Endothelial cell of umbilical vein (primary cell): ENCODE data around the gene PPP2R5D. TPM values are rescaled to one million over a fixed set of nuclear protein-coding genes. Genes with fewer than 3 reads are reported as not detected.
A peak's percentile ranks its signal among the peaks of the same experiment; 100 is the strongest.

ENCODE experiments used
- BruUV-seq: library from RNA; stranded (reverse); fragments of 400-500 nt; replicated peaks from 2 replicates; lab custom pipeline; 2021; lab: Mats Ljungman, UMichigan
- CTCF ChIA-PET: fragments of 300-600, 350-600 bp; sonication (Branson Sonifier 250); formaldehyde crosslinking; loops from one replicate; lab custom pipeline; 2021; ENCODE audit warnings: antibody characterized with exemption, inconsistent platforms; lab: Charles Lee
- POLR2A ChIA-PET: fragments of 300-600, 350-600 bp; sonication (Branson Sonifier 250); formaldehyde crosslinking; loops from one replicate; lab custom pipeline; 2021; ENCODE audit warnings: antibody characterized with exemption, inconsistent platforms; lab: Charles Lee
- DNase-seq: peaks from one replicate; pipeline ENCODE4 v3.0.0-alpha.2; 2011; ENCODE audit warnings: low read depth, low spot score
- FAIRE-seq: peaks from 2 replicates; lab custom pipeline; 2011; peaks lifted over from hg19 to GRCh38; lab: Jason Lieb, UNC
- H2AFZ ChIP-seq: 2 replicates; pipeline ENCODE4 v1.6.0; 2012; ENCODE audit warnings: low read depth, low read length, control low read depth, inconsistent platforms
- H3K27ac ChIP-seq: 2 replicates; pipeline ENCODE4 v1.5.1; 2011; ENCODE audit warnings: low read depth, mild to moderate bottlenecking, control low read depth, low read length, moderate library complexity; ENCODE audit not compliant: insufficient read depth
- H3K27me3 ChIP-seq, 2 experiments: 2 replicates each; pipeline versions ENCODE4 v1.6.0 to v1.6.1; 2011; ENCODE audit warnings: low read length in 2 of 2, mixed read lengths in 1 of 2; ENCODE audit not compliant: control insufficient read depth in 2 of 2, insufficient read depth in 2 of 2
- H3K36me3 ChIP-seq, 2 experiments: 2 replicates in 1 of 2; 3 replicates in 1 of 2; pipeline ENCODE4 v1.5.1; 2011; ENCODE audit warnings: low read length in 2 of 2, mild to moderate bottlenecking in 1 of 2, moderate library complexity in 1 of 2; ENCODE audit not compliant: control insufficient read depth in 2 of 2, insufficient read depth in 2 of 2; ENCODE audit errors: extremely low read depth in 1 of 2
- H3K4me1 ChIP-seq: 3 replicates; pipeline ENCODE4 v1.5.1; 2011; ENCODE audit warnings: mild to moderate bottlenecking, low read length; ENCODE audit not compliant: control insufficient read depth, insufficient read depth; ENCODE audit errors: extremely low read depth
- H3K4me2 ChIP-seq: 2 replicates; pipeline ENCODE4 v1.6.1; 2011; ENCODE audit warnings: low read length, control low read depth, mixed read lengths; ENCODE audit not compliant: insufficient read depth
- H3K4me3 ChIP-seq, 3 experiments: fragments of 200-600 bp in 1 of 3; sonication (generic), shearing (Covaris generic) in 1 of 3; replicated peaks in 1 of 3; 2 replicates each; pipeline ENCODE4 v1.5.1; 2011 to 2016; ENCODE audit warnings: control low read depth in 3 of 3, low read length in 3 of 3, mild to moderate bottlenecking in 2 of 3, inconsistent platforms in 1 of 3, low read depth in 1 of 3, moderate library complexity in 1 of 3; ENCODE audit not compliant: insufficient read depth in 1 of 3
- H3K79me2 ChIP-seq: 2 replicates; pipeline ENCODE4 v1.6.0; 2012; ENCODE audit warnings: low read length, inconsistent platforms; ENCODE audit not compliant: control insufficient read depth, insufficient read depth
- H3K9ac ChIP-seq: replicated peaks from 2 replicates; pipeline ENCODE3; 2011; ENCODE audit warnings: low read length, control low read depth; ENCODE audit not compliant: insufficient read depth; ENCODE audit errors: extremely low read depth
- H3K9me1 ChIP-seq: replicated peaks from 3 replicates; pipeline ENCODE4 v1.6.0; 2011; ENCODE audit warnings: mild to moderate bottlenecking, low read length; ENCODE audit not compliant: control insufficient read depth, insufficient read depth; ENCODE audit errors: extremely low read depth
- H3K9me3 ChIP-seq: replicated peaks from 2 replicates; pipeline ENCODE4 v1.5.1; 2012; ENCODE audit warnings: low read length, inconsistent platforms; ENCODE audit not compliant: control insufficient read depth, insufficient read depth
- H4K20me1 ChIP-seq: replicated peaks from 2 replicates; pipeline ENCODE3; 2011; ENCODE audit warnings: mild to moderate bottlenecking, low read length; ENCODE audit not compliant: control insufficient read depth, insufficient read depth; ENCODE audit errors: extremely low read depth
- CTCF ChIP-seq, 2 donors: IDR thresholded peaks; 1 replicate in 1 of 2; 2 replicates in 1 of 2; pipeline ENCODE4 v1.5.1; 2011; ENCODE audit warnings: low read length in 2 of 2, mild to moderate bottlenecking in 2 of 2, moderate library complexity in 2 of 2, control low read depth in 1 of 2, inconsistent platforms in 1 of 2, low read depth in 1 of 2; ENCODE audit not compliant: insufficient read depth in 1 of 2; ENCODE audit errors: extremely low read depth in 1 of 2
- EZH2 ChIP-seq: IDR thresholded peaks from 2 replicates; pipeline ENCODE4 v1.6.1; 2012; ENCODE audit warnings: borderline replicate concordance, low read depth, mild to moderate bottlenecking, moderate library complexity, low read length, inconsistent platforms; ENCODE audit not compliant: severe bottlenecking
- FOS ChIP-seq: IDR thresholded peaks from 2 replicates; pipeline ENCODE4 v1.6.1; 2011; ENCODE audit warnings: mild to moderate bottlenecking, low read length, moderate library complexity, borderline replicate concordance; ENCODE audit not compliant: insufficient read depth
- GATA2 ChIP-seq: IDR thresholded peaks from 2 replicates; pipeline ENCODE4 v1.7.0; 2011; ENCODE audit warnings: low read depth, mild to moderate bottlenecking, moderate library complexity, mixed read lengths, low read length; ENCODE audit not compliant: insufficient read length, insufficient read depth
- JUN ChIP-seq: IDR thresholded peaks from 2 replicates; pipeline ENCODE4 v1.6.1; 2011; ENCODE audit warnings: borderline replicate concordance, low read depth; ENCODE audit not compliant: insufficient read length, insufficient read depth
- MAX ChIP-seq: IDR thresholded peaks from 2 replicates; pipeline ENCODE4 v1.6.1; 2011; ENCODE audit not compliant: insufficient read depth, insufficient read length
- MYC ChIP-seq: IDR thresholded peaks from one replicate; pipeline ENCODE4 v1.6.1; 2011; ENCODE audit warnings: mild to moderate bottlenecking, low read depth, low read length
- POLR2A ChIP-seq: IDR thresholded peaks from 2 replicates; pipeline ENCODE4 v1.6.1; 2012; ENCODE audit warnings: low read depth, mild to moderate bottlenecking, control low read depth, low read length
- POLR2AphosphoS5 ChIP-seq: IDR thresholded peaks from 2 replicates; pipeline ENCODE4 v1.6.1; 2012; ENCODE audit warnings: low read depth, mild to moderate bottlenecking, control low read depth, low read length, moderate library complexity; ENCODE audit not compliant: insufficient read depth
- dilution Hi-C: fragments of 300-500 bp; cut with MboI; formaldehyde crosslinking; loops from one replicate; pipeline ENCODE4 v1.15.0; 2019; ENCODE audit warnings: low sequenced_read_pairs; ENCODE audit not compliant: extremely low pct_ligation_motif_present
- intact Hi-C: fragments of 100-400 bp; cut with micrococcal nuclease; formaldehyde crosslinking; loops from one replicate; pipeline ENCODE4 v1.10.0; 2022
- polyA plus RNA-seq, 4 experiments: library from polyadenylated mRNA; depleted of rRNA in 3 of 4; stranded (reverse) in 3 of 4; unstranded in 1 of 4; fragments of >200 nt; gene quantifications; 2 replicates each; pipeline versions ENCODE4 v1.2.1 to v1.2.3, GENCODE V29; 2011 to 2012; ENCODE audit warnings: missing spikeins in 1 of 4
- total RNA-seq: library from RNA; stranded (reverse); gene quantifications from 2 replicates; pipeline ENCODE4 v1.2.3, GENCODE V29; 2021

Gene PPP2R5D
- total and polyA plus RNA-seq, 2 donors (not counting 3 experiments of a cell fraction or from before 2014, with no cell fraction given): 45.5 to 60.2 TPM

- FAIRE-seq: no peak
- Histone ChIP-seq H3K4me1 (peaks cover 10% of the 10 kb centered on the region), H3K27ac (no peak within 1 kb of the TSS), H3K4me3 (peak within 1 kb of the TSS; percentile 10 to 38 (median 30)), H3K36me3 (peaks cover 0 to 9% of the 10 kb centered on the region in 2 experiments), H3K79me2 (no peaks in the 10 kb centered on the region), H2AFZ (peak within 1 kb of the TSS; percentile 44), H3K9ac (no peak within 1 kb of the TSS), H4K20me1 (no peaks in the 10 kb centered on the region), H3K9me3 (no peaks in the 10 kb centered on the region), H3K4me2 (peak within 1 kb of the TSS; percentile 72), H3K27me3 (no peaks in the 10 kb centered on the region), H3K9me1 (no peaks in the 10 kb centered on the region)
- peak; percentile 42 for DNase-seq
- POLR2A ChIA-PET: no interaction called here
- intact Hi-C loops: loop anchor here (2.0 to 5.0 kb wide), 4 partner anchors 18 to 60 kb away; partner anchors contain the start of genes CNPY3, KLHDC3, MEA1 and PEX6
- CTCF ChIA-PET: interaction anchor here (0.9 to 2.8 kb wide), 2 partner anchors 49 to 183 kb away, joined by 3 to 9 read pairs; no protein-coding TSS in a partner anchor
- dilution Hi-C loops: no loop called here
- TF ChIP-seq JUN (no peak), EZH2 (peak; percentile 33)
- BruUV-seq: no TSS peak
Measured at GRCh38 chr6:42960243-42961019, 23.9 kb upstream of the PPP2R5D start, which contains the start of gene GNMT. GNMT (plus strand) TSS chr6:42960754; CDS start chr6:42960768, 14 bp downstream.

DNA sequence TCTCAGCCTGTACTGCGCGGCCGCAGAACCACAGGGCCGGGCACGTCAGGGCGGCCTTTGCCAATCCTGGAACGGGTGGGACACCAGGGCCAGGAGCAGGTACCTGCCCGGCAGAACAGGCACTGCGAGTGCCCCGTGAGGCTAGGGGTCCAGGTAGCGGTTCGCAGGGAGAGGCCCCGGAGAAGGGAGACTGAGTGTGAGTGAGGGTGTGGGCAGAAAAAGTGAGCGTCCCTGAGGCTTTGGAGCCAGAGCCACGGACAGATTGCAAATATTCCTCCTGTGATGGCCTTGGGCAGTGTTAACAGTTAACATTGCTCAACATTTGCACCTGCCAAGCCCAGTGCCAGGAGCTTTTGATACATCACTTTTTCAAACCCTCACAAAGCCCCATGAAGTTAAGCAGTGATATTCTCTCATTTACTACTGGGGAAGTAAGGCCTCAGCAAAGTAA is 23.3 kb upstream of the PPP2R5D start:
- POLR2A ChIA-PET: no interaction called here
- TF ChIP-seq MAX (no peak), EZH2 (no peak), FOS (no peak), GATA2 (no peak), MYC (no peak), POLR2AphosphoS5 (no peak), POLR2A (no peak), JUN (no peak), CTCF (IDR thresholded peaks at IDR 0.05; ENCODE audit: extremely low read depth in 1 of 2, insufficient read depth in 1 of 2, low read depth in 1 of 2, low read length in 2 of 2) (no peak)
- Histone ChIP-seq H3K27ac (no peak overlapping the region), H3K4me1 (peaks cover 10% of the 10 kb centered on the region), H2AFZ (peak overlapping the region; percentile 44), H3K4me3 (peak overlapping the region; percentile 10 to 38 (median 30)), H3K79me2 (no peaks in the 10 kb centered on the region), H3K9me3 (no peaks in the 10 kb centered on the region), H3K27me3 (no peaks in the 10 kb centered on the region), H3K36me3 (peaks cover 0 to 10% of the 10 kb centered on the region in 2 experiments), H4K20me1 (no peaks in the 10 kb centered on the region), H3K9ac (no peak overlapping the region), H3K4me2 (peak overlapping the region; percentile 72), H3K9me1 (no peaks in the 10 kb centered on the region)
- intact Hi-C loops (loop anchor here (2.0 to 5.0 kb wide), 4 partner anchors 18 to 60 kb away; partner anchors contain the start of genes CNPY3, KLHDC3, MEA1 and PEX6), dilution Hi-C loops (no loop called here)
- FAIRE-seq (peak; percentile 8), DNase-seq (no peak)
- CTCF ChIA-PET: interaction anchor here (0.9 to 2.8 kb wide), 3 partner anchors 23 to 183 kb away, joined by 3 to 9 read pairs (median 3); partner anchors contain the start of gene PPP2R5D
- BruUV-seq: no TSS peak
